ENCODE results near the gene TMEM231.
"Not testable (repeated sequence)": the region's sequence is repeated elsewhere in the genome, so short reads cannot be mapped to it uniquely, and the experiment has no call there.

TMEM231 gene

DNA sequence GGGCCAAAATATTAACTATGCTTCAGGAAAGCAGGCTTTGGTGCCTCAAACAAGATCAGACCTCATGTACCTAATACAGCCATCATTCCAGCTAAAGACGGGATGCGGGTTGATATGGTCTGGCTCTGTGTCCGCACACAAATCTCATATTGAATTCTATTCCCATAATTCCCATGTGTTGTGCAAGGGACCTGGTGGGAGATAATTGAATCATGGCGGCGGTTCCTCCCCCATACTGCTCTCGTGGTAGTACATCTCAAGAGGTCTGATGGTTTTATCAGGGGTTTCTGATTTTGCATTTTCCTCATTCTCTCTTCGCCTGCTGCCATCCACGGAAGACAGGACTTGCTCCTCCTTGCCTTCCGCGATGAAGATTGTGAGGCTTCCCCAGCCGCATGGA, 41.8 kb downstream of the TMEM231 start:
- TF ChIP-seq, protein P1, sequence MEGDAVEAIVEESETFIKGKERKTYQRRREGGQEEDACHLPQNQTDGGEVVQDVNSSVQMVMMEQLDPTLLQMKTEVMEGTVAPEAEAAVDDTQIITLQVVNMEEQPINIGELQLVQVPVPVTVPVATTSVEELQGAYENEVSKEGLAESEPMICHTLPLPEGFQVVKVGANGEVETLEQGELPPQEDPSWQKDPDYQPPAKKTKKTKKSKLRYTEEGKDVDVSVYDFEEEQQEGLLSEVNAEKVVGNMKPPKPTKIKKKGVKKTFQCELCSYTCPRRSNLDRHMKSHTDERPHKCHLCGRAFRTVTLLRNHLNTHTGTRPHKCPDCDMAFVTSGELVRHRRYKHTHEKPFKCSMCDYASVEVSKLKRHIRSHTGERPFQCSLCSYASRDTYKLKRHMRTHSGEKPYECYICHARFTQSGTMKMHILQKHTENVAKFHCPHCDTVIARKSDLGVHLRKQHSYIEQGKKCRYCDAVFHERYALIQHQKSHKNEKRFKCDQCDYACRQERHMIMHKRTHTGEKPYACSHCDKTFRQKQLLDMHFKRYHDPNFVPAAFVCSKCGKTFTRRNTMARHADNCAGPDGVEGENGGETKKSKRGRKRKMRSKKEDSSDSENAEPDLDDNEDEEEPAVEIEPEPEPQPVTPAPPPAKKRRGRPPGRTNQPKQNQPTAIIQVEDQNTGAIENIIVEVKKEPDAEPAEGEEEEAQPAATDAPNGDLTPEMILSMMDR (conservative IDR thresholded peaks at IDR 0.05; ENCODE audit: control insufficient read depth, insufficient read depth, low read depth, low read length): no peak
- H3K4me3 ChIP-seq (ENCODE audit: control insufficient read depth, low read depth, low read length): no peak overlapping the region
- DNase-seq (ENCODE audit: low read depth): no peak

DNA sequence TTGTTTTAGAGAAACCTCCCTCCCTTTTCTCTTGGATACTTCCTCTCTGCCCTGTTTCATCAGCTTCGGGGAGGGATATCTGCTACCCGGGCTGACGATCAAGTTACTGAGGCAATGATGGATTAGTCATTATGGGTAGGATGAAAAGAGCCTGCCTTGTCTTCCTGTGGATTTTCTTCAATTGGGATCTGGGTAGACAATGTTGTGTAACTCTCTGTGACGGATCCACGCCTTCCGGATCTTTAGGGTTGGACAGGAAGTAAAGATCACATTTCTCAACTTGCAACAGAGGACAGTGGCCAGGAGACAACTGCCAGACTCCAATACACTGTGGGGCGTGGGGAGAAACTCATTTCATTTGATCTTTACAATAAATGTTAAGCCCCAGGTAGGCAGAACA, 49.5 kb downstream of the TMEM231 start:
- TF ChIP-seq, protein P1 (conservative IDR thresholded peaks at IDR 0.05; ENCODE audit: control insufficient read depth, insufficient read depth, low read depth, low read length): no peak
- no peak overlapping the region for H3K4me3 ChIP-seq (ENCODE audit: control insufficient read depth, low read depth, low read length)
- peak; percentile 94 for DNase-seq (ENCODE audit: low read depth)

DNA sequence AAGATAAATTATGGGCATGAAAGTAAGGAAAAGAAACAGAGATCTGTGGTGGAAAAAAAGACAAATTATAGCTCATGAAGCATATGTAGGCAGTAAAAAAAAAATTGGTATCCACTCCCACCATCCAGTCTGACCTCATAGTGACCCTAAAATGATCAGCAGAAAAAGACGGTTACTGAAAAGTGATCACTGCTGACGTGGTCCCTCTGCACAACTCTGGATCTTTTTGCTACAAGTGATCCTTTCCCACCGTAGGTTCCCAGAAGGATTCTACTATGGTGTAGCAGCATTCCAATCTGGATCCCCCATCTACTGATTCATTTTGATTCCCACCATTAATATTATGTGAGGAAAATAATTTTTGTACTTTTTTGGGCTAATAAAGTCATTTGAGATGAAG, 49.9 kb downstream of the TMEM231 start:
- no peak overlapping the region for H3K4me3 ChIP-seq (ENCODE audit: control insufficient read depth, low read depth, low read length)
- TF ChIP-seq, protein P1 (conservative IDR thresholded peaks at IDR 0.05; ENCODE audit: control insufficient read depth, insufficient read depth, low read depth, low read length): no peak
- DNase-seq (ENCODE audit: low read depth): no peak

DNA sequence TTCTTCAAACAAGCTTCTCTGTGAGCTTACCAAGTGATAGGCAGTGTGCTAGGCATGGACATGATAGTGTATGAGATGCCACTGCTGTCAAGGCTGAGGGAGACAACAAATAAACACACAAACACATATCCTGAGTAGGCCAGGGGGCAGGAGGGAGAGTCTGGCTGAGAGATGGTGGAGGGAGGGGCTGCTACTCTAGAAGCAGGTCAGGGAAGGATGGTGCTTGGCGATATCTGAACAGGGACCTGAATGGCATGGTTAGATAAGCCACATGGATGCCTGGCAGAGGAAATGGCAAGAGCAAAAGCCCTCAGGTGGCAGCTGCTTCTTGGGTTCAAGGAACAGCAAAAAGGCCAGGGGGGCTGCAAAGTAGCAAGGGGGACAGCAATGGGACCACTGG, 52.3 kb downstream of the TMEM231 start:
- DNase-seq (ENCODE audit: low read depth): no peak
- no peak overlapping the region for H3K4me3 ChIP-seq (ENCODE audit: control insufficient read depth, low read depth, low read length)
- TF ChIP-seq, protein P1 (conservative IDR thresholded peaks at IDR 0.05; ENCODE audit: control insufficient read depth, insufficient read depth, low read depth, low read length): no peak

DNA sequence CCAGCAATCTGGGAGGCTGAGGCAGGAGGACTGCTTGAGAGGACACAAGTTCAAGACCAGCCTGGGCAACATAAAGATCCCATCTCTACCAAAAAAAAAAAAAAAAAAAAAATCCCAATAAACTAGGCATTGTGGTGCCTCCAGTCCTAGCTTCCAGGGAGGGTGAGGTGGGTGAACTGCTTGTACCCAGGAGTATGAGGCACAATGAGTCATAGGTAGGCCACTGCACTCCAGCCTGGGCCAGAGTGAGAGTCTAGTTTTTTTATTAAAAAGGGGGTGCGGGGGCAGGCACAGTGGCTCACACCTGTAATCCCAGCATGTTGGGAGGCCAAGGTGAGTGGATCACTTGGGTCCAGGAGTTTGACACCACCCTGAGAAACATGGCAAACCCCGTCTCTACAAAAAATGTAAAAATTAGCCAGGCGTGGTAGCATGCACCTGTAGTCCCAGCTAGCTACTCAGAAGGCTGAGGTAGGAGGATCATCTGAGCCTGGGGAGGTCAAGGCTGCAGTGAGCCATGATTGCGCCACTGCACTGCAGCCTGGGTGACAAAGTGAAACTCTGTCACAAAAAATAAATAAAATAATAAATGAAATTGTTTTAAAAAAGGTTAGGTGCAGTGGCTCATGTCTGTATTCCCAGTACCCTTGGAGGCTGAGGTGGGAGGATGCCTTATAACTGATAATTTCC, 53.0 kb downstream of the TMEM231 start:
- TF ChIP-seq, protein P1 (conservative IDR thresholded peaks at IDR 0.05; ENCODE audit: control insufficient read depth, insufficient read depth, low read depth, low read length): no peak
- H3K4me3 ChIP-seq (ENCODE audit: control insufficient read depth, low read depth, low read length): no peak overlapping the region
- DNase-seq (ENCODE audit: low read depth): no peak

DNA sequence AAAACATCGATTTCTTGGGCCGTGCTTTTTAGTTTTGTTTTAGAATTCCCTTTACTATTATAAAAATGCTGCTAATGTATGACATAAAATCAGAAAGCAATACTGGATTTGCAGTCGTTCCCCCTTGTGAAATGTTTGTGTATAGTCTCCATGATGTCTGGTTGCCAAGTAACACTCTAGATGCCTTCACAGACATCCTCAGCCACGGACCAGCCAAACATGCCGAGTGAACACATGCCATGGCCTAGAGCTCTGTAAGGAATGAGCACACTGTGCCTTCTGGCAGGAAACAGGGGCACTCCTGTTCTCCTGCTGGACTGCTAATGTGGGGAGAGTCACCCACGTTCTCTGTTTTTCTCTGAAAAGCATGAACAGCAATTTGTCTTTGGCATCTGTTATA, 54.2 kb downstream of the TMEM231 start:
- peak; percentile 44 for DNase-seq (ENCODE audit: low read depth)
- not testable (repeated sequence) for H3K4me3 ChIP-seq (ENCODE audit: control insufficient read depth, low read depth, low read length)

DNA sequence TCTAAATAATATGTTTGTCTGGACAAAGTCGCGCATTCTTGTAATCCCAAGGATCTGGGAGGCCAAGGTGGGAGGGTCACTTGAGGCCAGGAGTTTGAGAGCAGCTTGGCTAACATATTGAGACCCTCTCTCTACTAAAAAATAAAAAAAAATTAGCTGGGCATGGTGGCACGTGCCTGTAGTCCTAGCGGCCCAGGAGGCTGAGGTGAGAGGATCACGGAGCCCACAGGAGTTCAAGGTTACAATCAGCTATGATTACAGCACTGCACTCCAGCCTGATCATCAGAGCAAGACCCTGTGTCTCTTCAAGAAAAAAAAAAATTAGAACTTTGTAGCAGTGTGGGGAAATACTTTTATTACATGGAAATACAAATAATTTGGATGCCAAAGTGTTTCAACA, 54.7 kb downstream of the TMEM231 start:
- H3K4me3 ChIP-seq (ENCODE audit: control insufficient read depth, low read depth, low read length): no peak overlapping the region
- no peak for DNase-seq (ENCODE audit: low read depth)
- TF ChIP-seq, protein P1 (conservative IDR thresholded peaks at IDR 0.05; ENCODE audit: control insufficient read depth, insufficient read depth, low read depth, low read length): no peak

DNA sequence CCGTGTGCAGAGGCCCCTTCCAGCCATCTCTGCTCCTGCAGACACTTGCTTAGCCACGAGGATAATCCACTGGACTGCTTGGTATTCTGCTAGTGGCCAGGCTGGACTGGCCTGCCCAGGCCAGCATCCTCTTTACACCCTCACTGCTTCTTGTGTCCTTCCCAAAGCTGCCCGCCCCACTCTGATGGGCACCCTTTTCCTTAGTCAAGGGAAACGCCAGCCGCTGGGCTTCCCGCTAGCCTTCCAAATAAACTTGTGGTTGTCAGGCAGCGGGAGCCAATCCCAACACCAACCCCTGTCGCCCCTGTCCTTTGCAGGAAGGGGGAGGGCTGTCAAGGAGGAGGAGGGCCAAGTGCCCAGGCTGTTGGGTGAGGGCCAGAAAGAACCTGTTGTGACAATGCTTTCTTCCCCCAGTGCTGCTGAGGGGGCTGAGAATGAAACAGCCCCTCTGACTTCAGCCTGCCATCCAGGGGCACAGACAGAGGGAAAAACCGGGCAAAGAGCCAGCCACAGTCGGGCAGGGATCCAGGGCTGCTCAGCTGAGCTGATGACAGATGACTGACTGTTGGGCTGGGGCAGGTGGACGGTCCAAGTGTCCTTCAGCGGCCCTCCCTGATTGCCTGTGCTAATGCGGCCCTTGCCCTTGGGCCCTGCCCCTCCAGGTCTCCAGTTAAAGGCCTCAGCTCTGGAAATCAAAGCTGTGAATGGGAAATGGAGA, 57.3 kb downstream of the TMEM231 start:
- H3K4me3 ChIP-seq (ENCODE audit: control insufficient read depth, low read depth, low read length); DNase-seq (ENCODE audit: low read depth): not testable (repeated sequence)
